ENCODE results near the gene HACE1.

- TF ChIP-seq POLR2A (IDR thresholded peaks at IDR 0.05) (no peak), EP300 (IDR thresholded peaks at IDR 0.05) (no peak), CTCF (IDR thresholded peaks at IDR 0.05) (no peak)
Measured at GRCh38 chr6:104784884-104785283, 74.8 kb downstream of the HACE1 start.

Data from ovary (tissue), 3 donors.